Large intestine (tissue), 3 donors: ENCODE measurements around the gene PSMB4. TPM values are rescaled to one million over a fixed set of nuclear protein-coding genes. Genes with fewer than 3 reads are reported as not detected.

Source experiments
- DNase-seq, 2 donors: peaks; one replicate each; pipeline versions ENCODE4 v3.0.0 to v3.0.0-alpha.2; 2013
- H3K27ac ChIP-seq: one replicate; pipeline ENCODE4 v1.5.1; 2013; ENCODE audit warnings: low read length
- H3K27me3 ChIP-seq: 2 replicates; pipeline ENCODE4 v1.6.1; 2013; ENCODE audit warnings: low read length; ENCODE audit not compliant: control insufficient read depth, insufficient read depth
- H3K36me3 ChIP-seq: 2 replicates; pipeline ENCODE4 v1.6.1; 2013; ENCODE audit warnings: low read length; ENCODE audit not compliant: control insufficient read depth, insufficient read depth
- H3K4me1 ChIP-seq: one replicate; pipeline ENCODE4 v1.6.1; 2013; ENCODE audit warnings: low read length; ENCODE audit not compliant: control insufficient read depth, insufficient read depth
- H3K4me3 ChIP-seq: one replicate; pipeline ENCODE4 v1.5.1; 2013; ENCODE audit warnings: low read length
- H3K9me3 ChIP-seq: one replicate; pipeline ENCODE4 v1.6.1; 2013; ENCODE audit warnings: mild to moderate bottlenecking, low read depth, low read length, moderate library complexity; ENCODE audit not compliant: control insufficient read depth
- WGBS: methylation state at CpG from one replicate; pipeline ENCODE4 v1.1.5; 2013; ENCODE audit warnings: low lambda C conversion rate; ENCODE audit not compliant: insufficient coverage; 5-methylcytosine and 5-hydroxymethylcytosine counted together
- polyA plus RNA-seq: library from polyadenylated mRNA; unstranded; fragments of 120-200 nt; gene quantifications from one replicate; pipeline ENCODE4 v1.2.1, GENCODE V29; 2013

The PSMB4 gene
- polyA plus RNA-seq, 1 donor = 234 TPM

DNA sequence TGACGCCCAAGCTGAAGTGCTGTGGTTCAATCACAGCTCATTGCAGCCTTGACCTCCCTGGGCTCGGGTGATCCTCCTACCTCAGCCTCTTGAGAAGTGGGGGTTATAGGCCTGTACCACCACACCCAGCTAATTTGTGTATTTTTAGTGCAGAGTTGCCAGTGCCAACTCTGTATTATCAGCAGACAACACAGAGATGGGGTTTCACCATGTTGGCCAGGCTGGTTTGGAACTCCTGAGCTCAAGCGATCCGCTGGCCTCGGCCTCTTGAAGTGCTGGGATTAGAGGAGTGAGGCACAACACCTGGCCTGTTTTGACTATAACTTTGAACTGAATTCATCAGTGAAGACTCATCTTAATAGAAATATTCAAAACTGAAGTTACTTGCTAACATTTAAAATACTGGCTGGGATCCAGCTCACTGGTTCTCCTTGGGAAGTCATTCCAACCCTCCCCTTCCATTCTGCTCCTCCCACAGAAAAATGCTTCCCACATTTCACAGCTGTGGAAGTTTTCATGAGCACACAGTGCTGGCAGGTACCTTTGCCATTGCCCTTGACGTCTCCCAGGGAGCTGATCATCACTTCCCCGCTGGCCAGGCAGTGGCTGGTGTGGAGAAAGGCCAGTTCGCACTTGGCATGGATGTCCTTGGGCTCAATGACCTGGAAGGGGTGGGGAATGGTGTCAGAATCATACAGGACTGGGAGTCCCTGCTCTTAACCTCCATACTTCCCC is 31.5 kb upstream of the PSMB4 start:
- peaks cover 50% of the 10 kb centered on the region for H3K36me3 ChIP-seq
- peaks cover 3% of the 10 kb centered on the region for H3K9me3 ChIP-seq
- H3K27ac ChIP-seq = no peak overlapping the region
- H3K27me3 ChIP-seq = no peaks in the 10 kb centered on the region
- H3K4me3 ChIP-seq = no peak overlapping the region
- peaks cover 32% of the 10 kb centered on the region for H3K4me1 ChIP-seq
- WGBS = no CpG with 5 or more reads among the region's 8 CpGs
- no peak for DNase-seq

DNA sequence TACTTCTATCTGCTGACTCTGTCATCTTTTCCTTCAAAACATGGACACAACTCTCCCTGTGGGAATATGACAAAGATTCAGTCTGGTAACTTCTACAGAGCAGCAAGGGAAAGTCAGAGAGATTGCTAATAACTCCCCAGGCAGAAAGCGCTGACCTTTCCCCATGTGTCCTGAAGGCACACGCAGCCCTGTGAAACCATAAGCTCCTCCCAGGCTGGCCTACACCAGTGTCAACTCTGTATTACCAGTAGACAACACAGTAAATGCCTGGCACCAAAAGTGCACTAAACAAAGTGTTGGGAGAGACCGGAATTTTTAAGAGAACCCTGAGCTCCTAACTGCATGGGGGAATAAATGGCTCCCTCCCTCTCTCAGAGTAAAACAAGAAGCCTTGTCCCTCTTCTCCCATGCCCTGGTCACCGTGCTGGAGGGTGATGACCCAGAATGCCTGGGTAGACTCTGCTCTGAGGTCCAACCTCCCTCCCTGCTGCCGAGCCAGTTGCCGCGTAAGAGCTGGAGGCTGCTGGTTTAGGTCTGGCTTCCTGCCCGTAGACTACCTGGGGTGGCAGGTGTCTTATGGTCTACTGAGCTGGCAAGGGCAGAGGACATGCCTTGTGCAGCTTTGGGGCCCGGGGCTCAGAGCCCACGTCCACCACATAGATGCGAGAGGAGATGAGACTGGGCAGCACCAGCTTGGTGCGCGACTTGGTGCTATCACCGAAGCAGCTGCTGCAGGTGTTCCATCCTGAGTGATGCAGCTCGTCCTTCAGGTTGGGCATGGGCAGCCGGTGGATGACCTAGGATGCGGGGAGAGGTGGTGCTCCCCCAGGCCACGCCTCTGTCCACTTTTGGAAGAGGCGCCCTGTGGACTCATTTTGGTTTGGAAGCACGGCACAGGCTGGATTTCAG is 30.7 kb upstream of the PSMB4 start:
- no peak overlapping the region for H3K27ac ChIP-seq
- peaks cover 49% of the 10 kb centered on the region for H3K36me3 ChIP-seq
- H3K4me3 ChIP-seq = no peak overlapping the region
- WGBS = no CpG with 5 or more reads among the region's 20 CpGs
- no peak for DNase-seq
- no peaks in the 10 kb centered on the region for H3K27me3 ChIP-seq
- no peaks in the 10 kb centered on the region for H3K9me3 ChIP-seq
- peaks cover 35% of the 10 kb centered on the region for H3K4me1 ChIP-seq

DNA sequence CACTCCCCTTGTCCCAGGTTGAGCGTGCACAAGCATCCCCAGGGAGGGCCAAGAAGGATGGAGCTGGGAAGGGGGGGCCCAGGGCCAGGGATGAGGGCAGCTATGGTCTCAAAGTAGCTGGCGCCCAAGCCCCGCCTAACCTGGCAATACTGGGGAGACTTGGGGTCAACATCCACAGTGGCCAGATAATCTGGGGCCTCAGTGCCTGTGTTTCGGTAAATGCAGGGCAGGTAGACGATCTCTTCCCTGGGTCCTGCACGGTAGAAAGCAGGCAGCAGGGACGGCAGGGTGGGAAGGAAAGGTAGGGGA is 30.1 kb upstream of the PSMB4 start:
- Histone ChIP-seq H3K36me3 (peaks cover 43% of the 10 kb centered on the region), H3K4me3 (no peak overlapping the region), H3K4me1 (peaks cover 35% of the 10 kb centered on the region), H3K27me3 (no peaks in the 10 kb centered on the region), H3K9me3 (no peaks in the 10 kb centered on the region), H3K27ac (no peak overlapping the region)
- no peak for DNase-seq
- WGBS = no CpG with 5 or more reads among the region's 7 CpGs

- H3K27me3 ChIP-seq = no peaks in the 10 kb centered on the region
- WGBS = no CpG with 5 or more reads among the region's 15 CpGs
- H3K27ac ChIP-seq = no peak overlapping the region
- no peaks in the 10 kb centered on the region for H3K9me3 ChIP-seq
- no peak for DNase-seq
- peaks cover 39% of the 10 kb centered on the region for H3K36me3 ChIP-seq
- no peak overlapping the region for H3K4me3 ChIP-seq
- peaks cover 35% of the 10 kb centered on the region for H3K4me1 ChIP-seq
Measured at GRCh38 chr1:151369621-151370048, 29.7 kb upstream of the PSMB4 start.

DNA sequence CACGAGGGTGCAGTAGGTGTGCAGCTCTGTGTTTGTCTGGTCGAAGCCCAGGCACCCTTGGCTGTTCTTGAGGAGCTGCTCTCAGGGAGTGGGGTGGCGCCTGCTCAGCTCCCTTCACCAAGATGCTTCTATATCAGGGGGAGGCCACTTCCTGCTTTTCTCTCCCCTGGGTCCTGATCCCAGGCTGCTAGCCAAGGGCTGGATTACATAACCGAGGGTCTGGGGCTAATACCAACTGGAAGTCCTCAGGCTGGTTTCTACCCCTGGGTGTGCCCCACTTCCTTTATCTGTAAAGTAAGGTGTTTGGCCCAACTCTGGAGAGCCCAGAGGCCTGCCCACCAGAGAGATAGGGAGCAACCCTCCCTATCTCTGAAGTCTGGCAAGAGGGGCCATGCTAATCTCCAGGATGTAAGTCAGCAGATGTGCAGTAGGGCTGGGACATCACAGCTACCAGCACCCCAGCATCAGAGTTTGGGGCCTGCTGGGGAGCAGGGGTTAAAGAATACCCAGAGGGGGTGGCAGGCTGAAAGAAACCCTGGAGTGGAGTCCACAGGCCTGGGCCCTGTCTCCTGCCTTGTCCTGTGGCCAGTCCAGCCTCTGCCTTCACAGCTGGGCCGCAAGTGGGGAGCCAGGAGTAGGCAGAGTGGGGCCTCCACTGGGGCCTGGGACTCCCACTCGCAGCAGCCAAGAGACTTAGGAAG is 29.0 kb upstream of the PSMB4 start:
- H3K4me1 ChIP-seq = peaks cover 35% of the 10 kb centered on the region
- H3K27ac ChIP-seq = peak overlapping the region; percentile 7
- WGBS = no CpG with 5 or more reads among the region's 6 CpGs
- H3K36me3 ChIP-seq = peaks cover 32% of the 10 kb centered on the region
- H3K4me3 ChIP-seq = no peak overlapping the region
- peak; percentile 23 to 47 for DNase-seq
- H3K9me3 ChIP-seq = no peaks in the 10 kb centered on the region
- H3K27me3 ChIP-seq = no peaks in the 10 kb centered on the region

- Histone ChIP-seq H3K27me3 (no peaks in the 10 kb centered on the region), H3K4me1 (peaks cover 35% of the 10 kb centered on the region), H3K4me3 (peak overlapping the region; percentile 61), H3K27ac (peak overlapping the region; percentile 64), H3K9me3 (no peaks in the 10 kb centered on the region), H3K36me3 (peaks cover 20% of the 10 kb centered on the region)
- 25% methylated on average over 1 of the region's 9 CpGs for WGBS
- peak; percentile 41 to 55 for DNase-seq
Measured at GRCh38 chr1:151371370-151372057, 27.9 kb upstream of the PSMB4 start.

- no peaks in the 10 kb centered on the region for H3K27me3 ChIP-seq
- DNase-seq = peak; percentile 86 to 93
- H3K36me3 ChIP-seq = peaks cover 15% of the 10 kb centered on the region
- peak within 1 kb of the TSS; percentile 64 for H3K27ac ChIP-seq
- no peaks in the 10 kb centered on the region for H3K9me3 ChIP-seq
- no CpG with 5 or more reads among the region's 11 CpGs for WGBS
- H3K4me3 ChIP-seq = peak within 1 kb of the TSS; percentile 61
- peaks cover 35% of the 10 kb centered on the region for H3K4me1 ChIP-seq
Measured at GRCh38 chr1:151372058-151372934, 27.1 kb upstream of the PSMB4 start, which contains the start of gene SELENBP1. Gene SELENBP1 (minus strand): TSS chr1:151372705. CDS start chr1:151372641, 64 bp downstream.

GRCh38 chr1:151373196-151373595 is 26.2 kb upstream of the PSMB4 start:
- no peak overlapping the region for H3K4me3 ChIP-seq
- no peak for DNase-seq
- H3K9me3 ChIP-seq = no peaks in the 10 kb centered on the region
- peaks cover 7% of the 10 kb centered on the region for H3K36me3 ChIP-seq
- H3K27me3 ChIP-seq = no peaks in the 10 kb centered on the region
- H3K27ac ChIP-seq = no peak overlapping the region
- no CpG with 5 or more reads among the region's 14 CpGs for WGBS
- peaks cover 35% of the 10 kb centered on the region for H3K4me1 ChIP-seq

DNA sequence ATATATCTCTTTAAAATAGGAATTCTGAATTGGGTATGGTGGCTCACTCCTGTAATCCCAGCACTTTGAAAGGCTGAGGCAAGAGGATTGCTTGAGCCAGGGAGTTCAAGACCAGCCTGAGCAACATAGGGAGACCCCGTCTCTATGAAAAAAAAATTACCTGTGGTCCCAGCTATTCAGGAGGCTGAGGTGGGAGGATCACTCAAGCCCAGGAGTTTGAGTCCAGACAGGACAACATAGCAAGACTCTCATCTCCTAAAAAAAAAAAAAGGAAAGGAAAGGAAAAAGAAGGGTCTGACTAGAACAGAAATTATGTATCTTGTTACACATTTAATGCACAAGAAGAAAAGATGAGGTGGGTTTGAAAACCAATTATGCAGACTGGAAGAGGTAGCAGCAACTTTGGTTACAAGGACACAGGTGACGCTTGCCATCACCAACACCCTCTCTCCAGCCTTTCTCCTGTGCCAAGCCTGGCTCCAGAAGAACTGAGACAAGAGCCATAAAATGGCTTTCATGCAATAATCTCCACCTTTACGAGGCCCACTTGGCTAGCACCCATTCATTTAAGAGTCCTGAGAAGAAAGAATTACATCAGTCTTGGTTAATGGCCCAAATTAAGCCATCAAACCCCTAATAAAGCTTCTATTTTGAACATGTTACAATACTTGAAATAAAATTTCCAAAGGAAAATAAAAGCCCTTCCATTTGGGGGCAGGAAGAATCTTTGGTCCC is 22.1 kb upstream of the PSMB4 start:
- Histone ChIP-seq H3K4me3 (no peak overlapping the region), H3K27me3 (no peaks in the 10 kb centered on the region), H3K27ac (no peak overlapping the region), H3K36me3 (no peaks in the 10 kb centered on the region), H3K4me1 (peaks cover 6% of the 10 kb centered on the region), H3K9me3 (no peaks in the 10 kb centered on the region)
- DNase-seq = no peak
- no CpG with 5 or more reads among the region's 3 CpGs for WGBS
